LNCAP (cell line): ENCODE measurements around the gene ELOVL2.

Experiments
- TF ChIP-seq, protein P1 (sequence below): fragments of 450-650 bp; IDR thresholded peaks from 2 replicates; pipeline ENCODE4 v1.5.1; 2017; ENCODE audit warnings: mild to moderate bottlenecking

ELOVL2 gene

DNA sequence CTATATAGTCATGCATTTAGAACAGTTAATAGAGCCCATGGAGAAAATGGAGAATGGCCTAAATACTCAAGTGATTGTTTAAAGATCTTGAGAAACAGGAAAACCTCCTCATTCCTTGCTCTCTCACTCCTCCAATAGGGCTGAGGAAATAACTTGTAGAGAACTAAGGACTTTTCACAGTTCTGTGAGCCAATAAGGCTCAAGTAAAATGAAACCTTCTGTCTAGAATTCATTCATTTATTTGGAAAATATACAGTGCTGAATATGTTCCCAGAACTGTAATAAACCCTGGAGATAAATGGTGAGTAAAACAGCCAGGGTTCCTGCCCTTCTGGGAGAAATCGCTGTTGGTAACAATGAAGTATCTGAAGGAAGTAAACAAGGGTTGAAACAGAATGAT is 35.3 kb downstream of the ELOVL2 start:
- TF ChIP-seq, protein P1, sequence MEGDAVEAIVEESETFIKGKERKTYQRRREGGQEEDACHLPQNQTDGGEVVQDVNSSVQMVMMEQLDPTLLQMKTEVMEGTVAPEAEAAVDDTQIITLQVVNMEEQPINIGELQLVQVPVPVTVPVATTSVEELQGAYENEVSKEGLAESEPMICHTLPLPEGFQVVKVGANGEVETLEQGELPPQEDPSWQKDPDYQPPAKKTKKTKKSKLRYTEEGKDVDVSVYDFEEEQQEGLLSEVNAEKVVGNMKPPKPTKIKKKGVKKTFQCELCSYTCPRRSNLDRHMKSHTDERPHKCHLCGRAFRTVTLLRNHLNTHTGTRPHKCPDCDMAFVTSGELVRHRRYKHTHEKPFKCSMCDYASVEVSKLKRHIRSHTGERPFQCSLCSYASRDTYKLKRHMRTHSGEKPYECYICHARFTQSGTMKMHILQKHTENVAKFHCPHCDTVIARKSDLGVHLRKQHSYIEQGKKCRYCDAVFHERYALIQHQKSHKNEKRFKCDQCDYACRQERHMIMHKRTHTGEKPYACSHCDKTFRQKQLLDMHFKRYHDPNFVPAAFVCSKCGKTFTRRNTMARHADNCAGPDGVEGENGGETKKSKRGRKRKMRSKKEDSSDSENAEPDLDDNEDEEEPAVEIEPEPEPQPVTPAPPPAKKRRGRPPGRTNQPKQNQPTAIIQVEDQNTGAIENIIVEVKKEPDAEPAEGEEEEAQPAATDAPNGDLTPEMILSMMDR = no peak

DNA sequence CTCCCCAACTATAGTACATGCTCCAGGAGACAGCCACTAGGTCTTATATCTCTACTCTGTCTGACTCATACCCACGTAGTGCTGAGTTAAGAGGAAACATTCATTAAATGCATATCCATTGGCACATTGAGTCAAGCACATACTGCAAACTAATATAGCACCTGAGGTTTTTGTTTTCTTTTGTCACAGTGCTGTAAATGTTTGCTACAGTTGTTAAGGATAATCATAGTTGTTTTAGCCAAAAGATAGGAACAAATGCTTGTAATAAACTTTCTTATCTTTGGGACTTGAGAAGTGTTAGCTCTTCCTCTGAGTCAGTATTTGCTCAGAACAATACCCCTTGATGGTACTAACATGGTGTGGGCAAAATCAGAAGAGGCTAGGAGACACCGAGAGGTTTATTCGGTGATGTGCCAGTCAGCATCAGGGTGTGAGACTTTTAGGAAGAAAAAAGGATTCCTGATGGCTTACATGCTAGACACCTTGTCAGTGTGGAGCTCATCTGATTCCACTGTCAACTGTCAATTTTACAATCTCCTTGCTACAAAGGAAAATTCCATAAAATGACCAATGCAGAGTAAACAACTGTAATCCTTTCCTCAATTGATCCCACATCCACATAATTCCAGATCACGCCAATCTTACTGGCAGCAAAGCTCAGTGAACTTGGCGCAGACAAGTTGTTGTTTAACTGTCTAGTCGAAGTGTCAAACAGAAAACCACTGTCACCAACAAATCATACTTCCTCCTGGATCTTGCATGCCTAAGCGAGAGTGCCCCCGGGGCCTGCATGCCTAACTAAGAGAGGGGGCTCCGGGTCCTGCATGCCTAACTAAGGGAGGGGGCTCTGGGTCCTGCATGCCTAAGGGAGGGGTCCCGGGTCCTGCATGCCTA is 36.1 kb downstream of the ELOVL2 start:
- TF ChIP-seq, protein P1 = no peak

DNA sequence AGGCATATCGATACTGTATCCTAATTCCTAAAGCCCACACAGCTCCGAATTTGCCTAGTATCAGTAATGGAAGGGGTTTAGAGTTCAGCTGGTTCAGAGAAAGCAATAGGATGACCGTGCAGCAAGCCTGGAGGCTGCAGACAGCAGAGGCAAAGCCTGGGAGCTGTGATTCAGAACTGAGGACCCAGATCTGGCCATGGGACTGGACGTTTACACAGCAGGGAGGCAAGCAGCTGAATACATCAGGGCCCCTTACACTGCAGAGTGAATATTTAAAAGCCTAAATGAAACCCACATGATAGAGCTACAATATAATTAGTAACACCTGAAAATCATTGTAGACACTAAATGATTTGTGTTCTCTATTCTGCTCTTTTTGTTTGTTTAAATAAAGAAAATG is 38.0 kb downstream of the ELOVL2 start:
- TF ChIP-seq, protein P1 = no peak

DNA sequence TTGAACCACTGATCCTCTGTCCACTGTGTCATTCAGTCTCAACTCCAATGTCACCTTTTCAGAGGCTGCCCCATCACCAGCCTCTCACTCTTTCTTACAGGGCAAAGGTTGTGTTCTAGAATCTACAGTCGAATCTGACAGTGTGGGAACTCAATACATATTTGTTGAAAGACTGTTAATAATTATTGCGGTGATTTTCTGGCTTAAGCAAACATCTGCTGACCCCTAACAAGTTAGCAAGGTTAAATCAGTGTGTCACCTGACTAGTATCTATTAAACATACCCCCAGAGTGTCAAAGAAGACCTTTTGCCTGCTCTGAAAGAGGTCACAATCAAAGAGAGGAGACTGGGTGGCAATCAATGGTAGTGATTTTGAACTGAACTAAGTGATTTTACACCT is 41.9 kb downstream of the ELOVL2 start:
- TF ChIP-seq, protein P1 = no peak

DNA sequence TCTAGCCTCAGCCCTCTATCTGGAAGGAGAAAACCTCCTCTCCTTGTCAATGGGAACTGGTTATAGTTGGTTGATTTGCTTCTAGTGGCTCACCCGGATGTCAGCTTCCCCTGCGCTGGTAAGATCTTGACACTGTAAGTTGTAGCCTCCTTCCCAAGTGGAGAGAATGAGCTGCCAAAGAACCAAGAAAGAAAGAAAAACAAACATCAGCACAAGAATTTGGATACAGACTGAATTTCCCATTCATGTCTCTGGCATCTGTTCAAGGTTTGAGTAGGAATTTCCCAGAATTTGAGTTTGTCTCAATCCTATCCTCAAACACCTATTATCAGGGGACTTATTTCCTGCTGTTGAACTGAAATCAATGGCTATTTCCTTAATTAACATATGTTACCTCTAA is 44.1 kb downstream of the ELOVL2 start:
- TF ChIP-seq, protein P1 = no peak

DNA sequence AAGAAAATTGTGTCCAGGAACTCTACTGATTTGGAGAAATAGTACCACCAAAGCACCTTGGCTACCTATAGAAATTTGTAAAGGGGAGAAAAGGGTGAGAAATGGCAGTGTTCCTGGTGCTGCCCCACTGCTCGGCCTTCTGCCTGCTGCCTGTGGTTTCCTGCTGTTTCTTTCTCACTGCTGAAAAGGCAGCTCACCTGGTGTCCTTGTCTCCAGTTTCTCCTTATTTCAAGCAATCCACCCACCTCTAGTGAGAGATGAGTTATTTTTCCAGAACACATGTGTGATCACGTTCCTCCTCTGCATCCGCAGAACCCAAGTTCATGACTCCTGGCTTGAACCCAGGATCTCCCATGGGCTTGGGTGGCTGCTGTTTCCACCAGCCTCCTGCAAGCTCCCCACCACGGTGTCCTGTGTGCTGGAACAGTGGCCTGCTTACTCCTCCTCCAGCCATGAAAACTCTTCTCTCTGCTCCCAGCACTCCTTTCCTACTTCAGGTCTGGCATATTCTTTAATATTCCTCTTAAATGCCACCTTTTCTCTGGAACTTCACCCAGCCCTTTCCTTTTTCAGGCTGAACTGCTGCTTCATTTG is 48.9 kb downstream of the ELOVL2 start:
- TF ChIP-seq, protein P1 = no peak

DNA sequence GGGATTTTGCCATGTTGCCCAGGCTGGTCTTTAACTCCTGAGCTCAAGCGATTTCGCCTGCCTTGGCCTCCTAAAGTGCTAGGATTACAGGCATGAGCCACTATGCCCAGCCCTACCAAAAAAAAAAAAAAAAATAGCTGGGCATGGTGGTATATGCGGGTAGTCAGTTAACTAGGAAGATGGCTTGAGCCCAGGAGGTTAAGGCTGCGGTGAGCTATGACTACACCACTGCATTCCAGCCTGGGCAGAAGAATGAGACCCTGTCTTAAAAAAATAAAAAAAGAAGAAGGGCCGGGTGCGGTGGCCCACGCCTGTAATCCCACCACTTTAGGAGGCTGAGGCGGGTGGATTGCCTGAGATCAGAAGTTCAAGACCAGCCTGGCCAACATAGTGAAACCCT is 50.2 kb downstream of the ELOVL2 start:
- TF ChIP-seq, protein P1 = no peak
